ENCODE measurements around the gene BUD13.

The BUD13 gene

DNA sequence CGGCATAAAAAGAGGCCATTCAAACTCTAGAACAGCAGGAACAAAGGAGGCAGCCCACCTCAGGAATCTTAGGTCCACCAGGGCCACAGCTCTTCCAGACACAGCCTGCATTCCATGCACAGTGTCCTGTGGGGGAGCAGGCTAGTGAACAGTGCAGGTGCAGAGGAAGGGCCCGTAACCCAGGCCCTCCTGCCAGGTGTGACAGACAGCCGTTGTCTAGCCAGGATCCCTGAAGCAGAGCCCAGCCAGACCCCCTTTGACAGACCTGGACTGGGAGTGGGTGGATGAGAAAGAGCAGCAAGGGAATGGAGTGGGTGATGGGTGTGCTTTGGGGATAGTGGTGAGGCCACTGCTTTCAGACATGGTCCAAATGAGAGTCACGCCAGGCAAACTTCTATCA lies 16.2 kb upstream of the BUD13 start:
- no peak for DNase-seq
- H3K9ac ChIP-seq (ENCODE audit: low read length) = no peak overlapping the region
- 0 out of 2 replicates have a peak, but pooled peaks cover 3% of the 10 kb centered on the region for H3K36me3 ChIP-seq (replicated peaks; ENCODE audit: insufficient read depth, low read length)
- H3K27ac ChIP-seq (ENCODE audit: low read length) = no peak overlapping the region
- H3K4me1 ChIP-seq (ENCODE audit: low read length) = peaks cover 20% of the 10 kb centered on the region
- H3F3A ChIP-seq (ENCODE audit: insufficient read depth, low read length) = no peaks in the 10 kb centered on the region; the same call in 1 of the 2 replicates
- no peaks in the 10 kb centered on the region for H3K9me3 ChIP-seq (replicated peaks; ENCODE audit: insufficient read depth, low read length)
- H3K79me2 ChIP-seq (ENCODE audit: low read length) = peaks cover 26% of the 10 kb centered on the region
- no peak overlapping the region for H3K4me3 ChIP-seq (ENCODE audit: low read length)
- TF ChIP-seq EZH2 (optimal IDR thresholded peaks at IDR 0.05; ENCODE audit: low read depth, low read length) (no peak), EZH2phosphoT487 (IDR thresholded peaks at IDR 0.05; ENCODE audit: low read length) (no peak)
- TF ChIP-seq, protein P1, sequence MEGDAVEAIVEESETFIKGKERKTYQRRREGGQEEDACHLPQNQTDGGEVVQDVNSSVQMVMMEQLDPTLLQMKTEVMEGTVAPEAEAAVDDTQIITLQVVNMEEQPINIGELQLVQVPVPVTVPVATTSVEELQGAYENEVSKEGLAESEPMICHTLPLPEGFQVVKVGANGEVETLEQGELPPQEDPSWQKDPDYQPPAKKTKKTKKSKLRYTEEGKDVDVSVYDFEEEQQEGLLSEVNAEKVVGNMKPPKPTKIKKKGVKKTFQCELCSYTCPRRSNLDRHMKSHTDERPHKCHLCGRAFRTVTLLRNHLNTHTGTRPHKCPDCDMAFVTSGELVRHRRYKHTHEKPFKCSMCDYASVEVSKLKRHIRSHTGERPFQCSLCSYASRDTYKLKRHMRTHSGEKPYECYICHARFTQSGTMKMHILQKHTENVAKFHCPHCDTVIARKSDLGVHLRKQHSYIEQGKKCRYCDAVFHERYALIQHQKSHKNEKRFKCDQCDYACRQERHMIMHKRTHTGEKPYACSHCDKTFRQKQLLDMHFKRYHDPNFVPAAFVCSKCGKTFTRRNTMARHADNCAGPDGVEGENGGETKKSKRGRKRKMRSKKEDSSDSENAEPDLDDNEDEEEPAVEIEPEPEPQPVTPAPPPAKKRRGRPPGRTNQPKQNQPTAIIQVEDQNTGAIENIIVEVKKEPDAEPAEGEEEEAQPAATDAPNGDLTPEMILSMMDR (IDR thresholded peaks at IDR 0.05; ENCODE audit: low read length) = no peak
- no peaks in the 10 kb centered on the region for H3K27me3 ChIP-seq (replicated peaks; ENCODE audit: insufficient read depth, low read length)
- H3K4me2 ChIP-seq (ENCODE audit: low read depth, low read length) = no peak overlapping the region
- H2AFZ ChIP-seq (ENCODE audit: low read length) = no peak overlapping the region
- H3K9me2 ChIP-seq (replicated peaks; ENCODE audit: insufficient read depth, low read length) = no peaks in the 10 kb centered on the region
- H4K20me1 ChIP-seq (ENCODE audit: insufficient read depth, low read length) = no peaks in the 10 kb centered on the region

DNA sequence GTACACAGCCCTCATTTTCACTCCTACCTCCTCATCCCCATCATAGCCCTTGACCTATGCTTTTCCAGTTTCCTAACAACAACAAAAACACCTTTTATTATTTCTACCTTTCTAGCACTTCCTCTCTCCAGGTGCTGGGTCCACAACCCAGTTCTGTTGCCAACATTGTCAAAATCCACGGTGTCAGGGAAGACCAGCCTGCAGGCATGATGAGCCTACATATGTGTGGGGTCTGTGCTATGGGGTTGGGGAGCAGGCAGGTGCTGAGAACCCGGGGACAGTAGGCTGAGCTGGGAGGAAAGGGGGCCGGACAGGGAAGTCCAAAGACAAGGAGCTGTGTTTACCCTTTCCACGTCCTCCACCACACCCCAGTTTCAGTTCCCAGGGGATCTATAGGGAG lies 15.7 kb upstream of the BUD13 start:
- Histone ChIP-seq H3K4me2 (ENCODE audit: low read depth, low read length) (peak overlapping the region; percentile 85), H3K79me2 (ENCODE audit: low read length) (peaks cover 26% of the 10 kb centered on the region), H2AFZ (ENCODE audit: low read length) (peak overlapping the region; percentile 65), H4K20me1 (ENCODE audit: insufficient read depth, low read length) (no peaks in the 10 kb centered on the region), H3F3A (ENCODE audit: insufficient read depth, low read length) (no peaks in the 10 kb centered on the region; the same call in 1 of the 2 replicates), H3K4me1 (ENCODE audit: low read length) (peaks cover 20% of the 10 kb centered on the region), H3K4me3 (ENCODE audit: low read length) (peak overlapping the region; percentile 89), H3K9me2 (replicated peaks; ENCODE audit: insufficient read depth, low read length) (no peaks in the 10 kb centered on the region), H3K36me3 (replicated peaks; ENCODE audit: insufficient read depth, low read length) (0 out of 2 replicates have a peak, but pooled peaks cover 3% of the 10 kb centered on the region), H3K27ac (ENCODE audit: low read length) (no peak overlapping the region), H3K9me3 (replicated peaks; ENCODE audit: insufficient read depth, low read length) (no peaks in the 10 kb centered on the region), H3K27me3 (replicated peaks; ENCODE audit: insufficient read depth, low read length) (no peaks in the 10 kb centered on the region), H3K9ac (ENCODE audit: low read length) (peak overlapping the region; percentile 88; the same call in 1 of the 2 replicates)
- no peak for DNase-seq
- TF ChIP-seq EZH2 (optimal IDR thresholded peaks at IDR 0.05; ENCODE audit: low read depth, low read length) (no peak), EZH2phosphoT487 (IDR thresholded peaks at IDR 0.05; ENCODE audit: low read length) (no peak)
- TF ChIP-seq, protein P1 (IDR thresholded peaks at IDR 0.05; ENCODE audit: low read length) = no peak

DNA sequence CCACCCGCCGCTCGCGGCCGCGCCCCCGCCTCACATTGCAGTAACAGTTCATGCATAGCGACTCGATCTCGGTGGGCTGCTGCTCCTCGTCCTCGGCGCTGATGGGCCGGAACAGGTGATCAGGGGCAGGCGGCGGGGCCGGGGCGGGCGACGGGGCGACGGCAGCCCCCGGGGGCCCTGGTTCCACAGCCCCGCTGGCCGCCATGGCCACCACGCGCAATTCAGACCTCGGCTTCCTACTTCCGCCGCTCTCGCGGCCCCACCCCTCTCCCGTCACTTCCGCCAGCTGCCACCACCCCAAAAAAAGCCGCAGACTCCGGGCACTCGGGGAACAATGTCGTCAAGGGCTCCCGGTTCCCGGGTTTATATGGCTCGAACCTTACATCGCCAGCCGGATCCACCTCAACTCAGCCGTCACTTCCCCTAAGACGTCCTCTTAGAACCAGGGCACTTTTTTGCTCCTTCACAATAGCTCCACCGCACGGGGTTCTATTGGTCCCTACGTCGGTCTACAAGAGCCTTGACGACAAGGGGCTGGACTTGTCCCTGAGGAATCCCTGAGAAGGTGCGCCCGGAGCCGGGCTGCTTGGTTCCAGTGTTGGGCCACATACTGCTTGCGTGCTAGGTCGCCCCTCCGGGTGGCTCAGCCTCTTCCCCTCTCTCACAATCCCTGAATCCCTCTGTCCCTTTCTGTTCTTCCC lies 15.1 kb upstream of the BUD13 start, which contains the start of gene ZPR1:
Gene ZPR1 (minus strand): TSS at position 238 of the 701 bp plus-strand sequence. CDS start 33 bp downstream, at position 205.
- Histone ChIP-seq H3K9me3 (replicated peaks; ENCODE audit: insufficient read depth, low read length) (no peaks in the 10 kb centered on the region), H3K79me2 (ENCODE audit: low read length) (peaks cover 26% of the 10 kb centered on the region), H3K9ac (ENCODE audit: low read length) (peak within 1 kb of the TSS; percentile 88), H3K4me3 (ENCODE audit: low read length) (peak within 1 kb of the TSS; percentile 89), H3F3A (ENCODE audit: insufficient read depth, low read length) (no peaks in the 10 kb centered on the region; the same call in 1 of the 2 replicates), H4K20me1 (ENCODE audit: insufficient read depth, low read length) (no peaks in the 10 kb centered on the region), H3K4me1 (ENCODE audit: low read length) (peaks cover 20% of the 10 kb centered on the region), H3K4me2 (ENCODE audit: low read depth, low read length) (peak within 1 kb of the TSS; percentile 85), H3K27me3 (replicated peaks; ENCODE audit: insufficient read depth, low read length) (no peaks in the 10 kb centered on the region), H2AFZ (ENCODE audit: low read length) (peak within 1 kb of the TSS; percentile 65), H3K27ac (ENCODE audit: low read length) (peak within 1 kb of the TSS; percentile 28; the same call in 1 of the 2 replicates), H3K36me3 (replicated peaks; ENCODE audit: insufficient read depth, low read length) (0 out of 2 replicates have a peak, but pooled peaks cover 8% of the 10 kb centered on the region), H3K9me2 (replicated peaks; ENCODE audit: insufficient read depth, low read length) (no peaks in the 10 kb centered on the region)
- DNase-seq = peak; percentile 64
- TF ChIP-seq EZH2 (optimal IDR thresholded peaks at IDR 0.05; ENCODE audit: low read depth, low read length) = no peak

DNA sequence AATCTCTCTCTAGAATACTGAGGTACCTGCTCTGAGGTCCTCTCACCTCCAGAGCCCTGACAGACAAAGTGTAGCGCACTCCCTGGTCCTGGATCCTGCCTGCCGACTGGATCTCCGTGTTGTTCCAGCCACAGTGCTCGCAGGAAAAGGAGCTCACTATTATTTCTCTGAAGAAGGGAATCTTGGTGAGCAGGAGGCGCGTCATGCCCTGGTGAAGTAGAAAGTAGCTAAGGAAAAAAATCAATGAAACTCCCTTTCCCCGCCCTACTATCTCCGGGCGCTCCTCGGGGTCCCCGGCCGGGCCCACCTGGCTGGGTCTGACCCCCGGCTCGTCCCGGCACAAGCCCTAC lies 14.6 kb upstream of the BUD13 start:
- Histone ChIP-seq H3F3A (ENCODE audit: insufficient read depth, low read length) (no peaks in the 10 kb centered on the region; the same call in 1 of the 2 replicates), H3K4me2 (ENCODE audit: low read depth, low read length) (peak overlapping the region; percentile 85), H3K9me3 (replicated peaks; ENCODE audit: insufficient read depth, low read length) (no peaks in the 10 kb centered on the region), H3K27me3 (replicated peaks; ENCODE audit: insufficient read depth, low read length) (no peaks in the 10 kb centered on the region), H3K36me3 (replicated peaks; ENCODE audit: insufficient read depth, low read length) (0 out of 2 replicates have a peak, but pooled peaks cover 8% of the 10 kb centered on the region), H3K27ac (ENCODE audit: low read length) (peak overlapping the region; percentile 28; the same call in 1 of the 2 replicates), H3K4me1 (ENCODE audit: low read length) (peaks cover 20% of the 10 kb centered on the region), H3K4me3 (ENCODE audit: low read length) (peak overlapping the region; percentile 89), H3K79me2 (ENCODE audit: low read length) (peaks cover 26% of the 10 kb centered on the region), H4K20me1 (ENCODE audit: insufficient read depth, low read length) (no peaks in the 10 kb centered on the region), H3K9ac (ENCODE audit: low read length) (peak overlapping the region; percentile 88), H3K9me2 (replicated peaks; ENCODE audit: insufficient read depth, low read length) (no peaks in the 10 kb centered on the region), H2AFZ (ENCODE audit: low read length) (peak overlapping the region; percentile 65)
- no peak for DNase-seq
- TF ChIP-seq EZH2 (optimal IDR thresholded peaks at IDR 0.05; ENCODE audit: low read depth, low read length) (no peak), EZH2phosphoT487 (IDR thresholded peaks at IDR 0.05; ENCODE audit: low read length) (no peak)
- TF ChIP-seq, protein P1 (IDR thresholded peaks at IDR 0.05; ENCODE audit: low read length) = no peak
